HuH-7.5 (cell line): ENCODE measurements around the gene NUP43.
"Not testable (repeated sequence)": the region's sequence is repeated elsewhere in the genome, so short reads cannot be mapped to it uniquely, and the experiment has no call there.

ENCODE experiments used
- DNase-seq: peaks from one replicate; pipeline ENCODE4 v3.0.0; 2011; ENCODE audit warnings: low spot score

NUP43 gene

GRCh38 chr6:149691201-149691600 is 55.1 kb downstream of the NUP43 start:
- DNase-seq: no peak

- DNase-seq: no peak
Measured at GRCh38 chr6:149686230-149686629, 60.1 kb downstream of the NUP43 start.

GRCh38 chr6:149683256-149683859 is 63.0 kb downstream of the NUP43 start:
- DNase-seq: no peak

- DNase-seq: not testable (repeated sequence)
Measured at GRCh38 chr6:149681845-149682244, 64.5 kb downstream of the NUP43 start.

GRCh38 chr6:149681209-149681608 is 65.1 kb downstream of the NUP43 start:
- no peak for DNase-seq

- DNase-seq: no peak
Measured at GRCh38 chr6:149680503-149680902, 65.8 kb downstream of the NUP43 start.
